ENCODE data around the gene MYG1.
"Not testable (repeated sequence)": the region's sequence is repeated elsewhere in the genome, so short reads cannot be mapped to it uniquely, and the experiment has no call there.

The MYG1 gene

GRCh38 chr12:53324113-53324778 lies 24.8 kb downstream of the MYG1 start:
- Histone ChIP-seq H3K27ac (peak overlapping the region; percentile 51 to 97 (median 90)), H3K4me3 (peak overlapping the region; percentile 41 to 64 (median 54))

GRCh38 chr12:53324779-53325510 lies 25.4 kb downstream of the MYG1 start:
- Histone ChIP-seq H3K27ac (peak overlapping the region; percentile 54 to 97 (median 90)), H3K4me3 (peak overlapping the region; percentile 41 to 64 (median 54))

- Histone ChIP-seq H3K4me3 (peak overlapping the region; percentile 41 to 64 (median 54)), H3K27ac (peak overlapping the region; percentile 54 to 97 (median 90))
Observed at GRCh38 chr12:53325511-53326061, 26.1 kb downstream of the MYG1 start.

GRCh38 chr12:53326460-53327185 lies 27.1 kb downstream of the MYG1 start:
- peak overlapping the region in 1 of 21 experiments; percentile 91 for H3K27ac ChIP-seq
- no peak overlapping the region for H3K4me3 ChIP-seq

GRCh38 chr12:53327435-53328042 lies 28.0 kb downstream of the MYG1 start:
- Histone ChIP-seq H3K27ac (no peak overlapping the region), H3K4me3 (no peak overlapping the region)

GRCh38 chr12:53328043-53328435 lies 28.5 kb downstream of the MYG1 start:
- no peak overlapping the region for H3K27ac ChIP-seq
- H3K4me3 ChIP-seq, result no peak overlapping the region

- H3K27ac ChIP-seq, result no peak overlapping the region
Observed at GRCh38 chr12:53330671-53331070, 31.2 kb downstream of the MYG1 start.

GRCh38 chr12:53332339-53332738 lies 32.8 kb downstream of the MYG1 start:
- not testable (repeated sequence) for H3K27ac ChIP-seq, H3K4me3 ChIP-seq

More at GRCh38 chr12:53330671-53331070, 31.2 kb downstream of the MYG1 start:
- no peak overlapping the region for H3K4me3 ChIP-seq

- Histone ChIP-seq H3K4me3 (no peak overlapping the region), H3K27ac (no peak overlapping the region)
Observed at GRCh38 chr12:53332744-53333143, 33.2 kb downstream of the MYG1 start.

- Histone ChIP-seq H3K27ac (no peak overlapping the region), H3K4me3 (no peak overlapping the region)
Observed at GRCh38 chr12:53333289-53333688, 33.8 kb downstream of the MYG1 start.

- H3K4me3 ChIP-seq, result no peak overlapping the region
- no peak overlapping the region for H3K27ac ChIP-seq
Observed at GRCh38 chr12:53333845-53334244, 34.4 kb downstream of the MYG1 start.

- H3K4me3 ChIP-seq, result no peak overlapping the region
- no peak overlapping the region for H3K27ac ChIP-seq
Observed at GRCh38 chr12:53334822-53335221, 35.3 kb downstream of the MYG1 start.

- H3K4me3 ChIP-seq, result no peak within 1 kb of the TSS
- H3K27ac ChIP-seq, result no peak within 1 kb of the TSS
Observed at GRCh38 chr12:53336181-53336681, 36.7 kb downstream of the MYG1 start, which contains the start of gene SP7. Gene SP7 (minus strand): TSS chr12:53336354. CDS start chr12:53335646, 708 bp downstream.

GRCh38 chr12:53338017-53338416 lies 38.5 kb downstream of the MYG1 start:
- H3K27ac ChIP-seq, result no peak overlapping the region

GRCh38 chr12:53338916-53339315 lies 39.4 kb downstream of the MYG1 start:
- no peak overlapping the region for H3K27ac ChIP-seq
- no peak overlapping the region for H3K4me3 ChIP-seq

More at GRCh38 chr12:53338017-53338416, 38.5 kb downstream of the MYG1 start:
- H3K4me3 ChIP-seq, result no peak overlapping the region

- no peak overlapping the region for H3K27ac ChIP-seq
- H3K4me3 ChIP-seq, result no peak overlapping the region
Observed at GRCh38 chr12:53340398-53340797, 40.9 kb downstream of the MYG1 start.

- Histone ChIP-seq H3K27ac (no peak overlapping the region), H3K4me3 (no peak overlapping the region)
Observed at GRCh38 chr12:53343449-53343848, 44.0 kb downstream of the MYG1 start.

GRCh38 chr12:53343969-53344368 lies 44.5 kb downstream of the MYG1 start:
- no peak overlapping the region for H3K4me3 ChIP-seq

GRCh38 chr12:53344487-53344823 lies 45.0 kb downstream of the MYG1 start:
- peak overlapping the region in 16 of 21 experiments; percentile 34 to 90 (median 81) for H3K27ac ChIP-seq

More at GRCh38 chr12:53343969-53344368, 44.5 kb downstream of the MYG1 start:
- peak overlapping the region in 2 of 21 experiments; percentile 77 to 83 for H3K27ac ChIP-seq

More at GRCh38 chr12:53344487-53344823, 45.0 kb downstream of the MYG1 start:
- peak overlapping the region in 6 of 7 experiments; percentile 44 to 70 (median 58) for H3K4me3 ChIP-seq

All from skin epidermis (tissue), 12 donors.